Stimulated activated CD4-positive, alpha-beta T cell treated with anti-CD3 and anti-CD28 coated beads, TNF-alpha, amount 100 ng/mL, for 1 hour (primary cell): ENCODE measurements around the gene CHIT1.
A peak's percentile ranks its signal among the peaks of the same experiment; 100 is the strongest.

ENCODE experiments used
- DNase-seq, 3 donors: peaks; one replicate each; pipeline ENCODE4 v3.0.0-alpha.2; 2020; ENCODE audit warnings: low read depth in 3 of 3, low spot score in 1 of 3

CHIT1 gene

DNA sequence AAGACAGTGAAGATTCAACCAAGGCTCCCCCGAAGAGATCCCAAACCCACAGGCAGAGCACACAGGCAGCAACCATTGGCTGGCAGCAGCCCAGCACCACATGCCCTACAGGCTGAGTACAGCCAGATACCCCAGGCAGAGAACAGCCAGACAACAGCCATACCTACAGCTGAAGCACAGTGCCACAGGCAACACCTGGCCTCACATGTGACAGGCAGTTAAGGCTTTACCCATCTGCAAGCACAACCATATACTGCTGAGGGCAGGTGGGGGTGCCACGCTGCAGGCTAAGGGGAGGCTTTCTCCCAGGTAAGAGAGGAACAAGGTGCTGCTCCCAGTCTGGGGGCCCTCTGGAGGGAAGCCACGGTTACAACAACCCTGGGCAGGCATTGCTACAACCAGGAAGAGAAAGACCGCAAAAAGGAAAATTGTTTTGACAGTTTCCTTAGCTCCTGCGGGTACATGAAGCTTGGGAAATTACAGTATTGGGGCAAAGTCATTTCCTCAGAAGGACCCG is 12.3 kb downstream of the CHIT1 start:
- no peak for DNase-seq

DNA sequence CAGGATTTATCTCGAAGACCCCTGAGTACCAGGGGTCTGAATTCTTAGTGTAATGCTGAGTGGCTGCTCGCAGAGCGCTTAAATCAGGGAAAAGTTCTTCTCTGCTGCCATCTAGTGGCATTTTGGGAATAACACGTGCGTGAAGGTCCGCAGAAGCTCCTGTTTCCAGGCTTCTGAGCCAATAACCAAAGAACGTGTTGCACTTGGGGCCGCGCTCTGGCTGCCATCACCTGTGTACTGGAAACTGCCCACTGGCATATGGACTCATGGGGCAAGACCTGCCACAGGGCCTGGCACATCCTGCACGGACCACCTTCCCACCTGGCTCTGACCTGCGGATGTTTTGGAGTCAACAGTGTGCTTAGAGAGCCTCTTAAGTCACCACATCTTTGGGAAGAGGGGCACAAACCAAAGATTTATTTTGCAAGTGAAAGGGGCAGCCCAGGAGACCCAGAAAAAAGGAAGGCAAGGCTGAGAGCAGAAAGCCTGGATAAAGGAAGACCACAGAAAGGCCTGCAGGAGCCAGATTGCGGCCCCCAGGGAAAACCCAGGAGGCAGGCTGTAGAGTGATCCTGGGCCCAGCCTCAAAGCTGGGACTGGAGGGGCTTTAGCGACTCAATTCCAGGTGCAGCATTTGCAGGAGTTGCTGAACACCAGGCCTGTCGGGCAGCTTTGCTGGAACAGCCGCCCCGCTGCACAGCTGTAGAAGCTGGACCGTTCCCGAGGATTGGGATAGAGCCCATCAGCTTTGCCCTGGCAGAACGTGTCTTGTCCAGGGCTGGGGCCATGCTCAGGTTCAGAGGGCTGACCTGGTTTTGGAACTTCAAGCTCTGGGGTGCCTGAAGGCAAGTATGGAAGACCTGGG is 13.0 kb downstream of the CHIT1 start:
- DNase-seq, result peak; percentile 3 to 36 (median 18)

DNA sequence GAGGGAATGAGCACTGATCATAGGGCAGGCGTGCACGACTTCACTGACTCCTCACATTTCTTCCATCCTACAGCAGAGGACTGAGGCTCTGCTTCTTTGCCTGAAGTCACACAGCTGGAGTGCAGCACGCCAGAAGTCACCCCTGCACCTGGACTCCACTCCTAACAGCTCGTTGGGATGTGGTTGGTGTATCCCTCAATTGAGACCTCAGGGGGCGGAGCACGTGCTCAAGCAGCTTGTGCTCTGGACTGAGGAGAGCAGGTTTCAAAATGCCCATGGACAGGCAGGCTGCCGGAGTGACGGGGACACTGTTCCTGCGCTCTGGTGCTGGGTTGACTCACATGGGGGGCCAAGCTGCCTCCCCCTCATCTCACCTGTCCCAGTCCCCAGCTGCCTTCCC is 13.9 kb downstream of the CHIT1 start:
- DNase-seq, result no peak

DNA sequence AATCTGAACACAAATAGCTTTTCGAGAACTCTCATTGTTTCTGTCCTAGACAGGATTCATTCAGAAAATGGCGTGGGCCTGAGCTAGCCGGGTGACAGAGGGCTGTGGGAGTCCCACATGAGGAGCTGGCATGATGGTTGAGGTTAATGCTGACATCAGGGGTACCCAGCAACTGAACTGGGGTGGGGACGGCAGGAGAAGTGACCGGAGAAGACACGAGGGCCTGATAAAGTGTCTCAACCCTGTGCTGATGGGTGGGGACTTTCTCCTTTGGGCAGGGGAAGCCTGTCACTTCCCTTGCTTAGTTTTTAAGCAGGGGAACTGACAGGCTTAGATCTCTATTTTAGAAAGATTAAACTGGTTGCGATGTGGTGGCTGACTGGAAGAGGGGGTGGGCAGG is 14.6 kb downstream of the CHIT1 start:
- no peak for DNase-seq

DNA sequence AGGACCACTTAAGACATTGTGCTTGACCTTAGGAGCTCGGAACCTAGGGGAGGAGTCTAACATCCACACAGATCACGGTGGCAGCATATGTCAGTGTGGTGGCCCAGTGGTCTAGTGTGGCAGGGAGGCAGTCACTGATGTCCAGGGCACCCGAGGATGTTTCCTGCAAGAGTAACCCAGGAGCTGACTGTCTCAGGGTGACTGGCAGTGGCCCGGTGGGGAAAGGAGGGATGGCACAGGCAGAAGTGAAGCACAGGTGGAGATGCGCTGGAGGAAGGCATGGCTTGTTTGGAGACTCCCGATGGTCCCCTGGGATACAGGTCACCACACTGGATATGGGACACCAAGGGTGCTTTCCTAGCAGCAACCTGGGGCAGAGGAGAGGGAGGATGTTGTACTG is 16.3 kb downstream of the CHIT1 start:
- no peak for DNase-seq

DNA sequence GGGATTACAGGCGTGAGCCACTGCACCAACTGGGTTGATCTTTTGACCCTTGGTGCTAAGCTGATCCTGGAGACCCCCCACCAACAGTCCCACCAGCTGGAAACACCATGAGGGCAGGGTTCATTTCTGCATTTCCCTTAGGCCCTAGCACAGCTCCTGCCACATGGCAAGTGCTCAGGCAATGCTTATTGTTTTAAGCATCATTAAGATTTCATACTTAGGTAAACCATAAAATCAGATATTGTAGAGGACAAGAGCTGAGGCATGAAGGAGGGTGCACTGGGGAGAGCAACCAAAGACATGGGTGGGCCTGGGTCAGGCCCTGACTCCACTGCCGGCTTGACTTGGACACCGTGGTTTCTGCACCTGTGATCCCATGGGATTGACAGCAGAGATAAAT is 17.7 kb downstream of the CHIT1 start:
- no peak for DNase-seq

DNA sequence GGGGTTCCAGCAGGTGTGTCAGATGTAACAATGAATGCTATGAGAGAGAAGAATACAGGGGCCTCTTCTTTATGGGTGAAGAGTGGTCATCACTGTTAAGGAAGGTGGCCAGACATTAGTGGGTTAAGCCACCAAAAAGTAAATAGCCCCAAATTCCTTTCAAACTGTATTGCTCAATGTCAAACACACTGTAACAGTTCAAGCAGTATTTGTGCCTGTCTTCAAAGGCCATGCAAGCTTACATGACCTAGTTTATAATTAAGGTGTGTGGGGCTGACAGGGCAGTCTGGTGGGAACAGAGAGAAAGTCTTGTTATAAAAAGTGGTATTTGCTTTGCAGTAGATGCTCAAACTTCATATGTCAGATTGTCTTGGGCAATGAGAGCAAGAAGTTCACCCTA is 18.5 kb downstream of the CHIT1 start:
- DNase-seq, result no peak

DNA sequence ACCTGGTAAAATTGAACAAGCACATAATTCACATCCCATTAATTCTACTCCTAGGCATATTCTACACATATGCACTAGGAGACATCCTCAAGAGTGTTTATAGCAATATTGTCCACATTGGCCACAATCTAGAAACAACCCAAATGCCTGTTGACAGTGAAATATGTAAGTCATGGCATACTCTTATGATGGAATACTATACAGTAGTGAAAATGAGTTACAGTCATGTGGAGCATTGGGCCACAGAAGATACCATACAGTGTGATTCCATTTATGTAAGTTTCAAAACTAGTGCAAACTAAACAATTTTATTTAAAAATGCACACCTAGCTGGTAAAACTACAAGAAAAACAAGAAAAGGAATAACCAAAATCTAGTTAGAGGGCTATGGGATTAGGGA is 19.1 kb downstream of the CHIT1 start:
- no peak for DNase-seq

DNA sequence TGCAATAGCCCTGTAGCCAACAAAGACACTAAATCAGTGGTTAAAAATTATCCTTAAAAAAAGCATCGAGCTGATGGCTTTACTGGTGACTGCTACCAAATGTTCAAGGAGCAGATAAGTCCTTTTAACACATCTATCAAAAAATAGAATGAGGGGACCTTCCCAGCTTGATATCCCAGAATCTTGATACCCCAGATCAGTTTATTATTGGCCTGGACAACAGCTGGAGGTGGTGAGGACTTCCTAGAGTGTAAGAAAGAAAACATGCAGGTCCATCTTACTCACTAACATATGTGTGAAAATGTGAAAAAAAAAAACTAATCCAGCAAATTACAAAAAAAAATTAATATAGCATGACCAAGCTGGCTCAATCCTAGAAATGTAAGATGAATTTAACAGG is 21.3 kb downstream of the CHIT1 start:
- no peak for DNase-seq

DNA sequence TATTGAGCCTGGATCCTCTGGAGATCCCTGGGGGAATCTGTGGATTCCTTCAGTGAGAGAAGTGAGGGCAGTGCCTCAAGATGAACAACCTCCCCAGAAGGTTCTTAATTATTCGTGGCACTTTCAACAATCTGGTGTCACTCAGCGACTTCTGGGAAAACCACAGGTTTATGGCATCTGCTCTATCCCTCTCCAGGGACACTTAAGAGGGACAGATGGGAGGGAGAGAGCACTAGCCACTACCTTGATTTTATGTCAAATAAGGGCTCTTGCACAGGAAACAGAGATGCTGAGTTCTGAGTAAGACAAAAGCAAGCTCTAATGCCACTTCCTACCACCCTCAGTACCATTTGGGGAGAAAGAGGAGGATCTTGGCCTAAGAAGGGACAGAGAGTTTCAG is 21.7 kb downstream of the CHIT1 start:
- DNase-seq, result no peak

DNA sequence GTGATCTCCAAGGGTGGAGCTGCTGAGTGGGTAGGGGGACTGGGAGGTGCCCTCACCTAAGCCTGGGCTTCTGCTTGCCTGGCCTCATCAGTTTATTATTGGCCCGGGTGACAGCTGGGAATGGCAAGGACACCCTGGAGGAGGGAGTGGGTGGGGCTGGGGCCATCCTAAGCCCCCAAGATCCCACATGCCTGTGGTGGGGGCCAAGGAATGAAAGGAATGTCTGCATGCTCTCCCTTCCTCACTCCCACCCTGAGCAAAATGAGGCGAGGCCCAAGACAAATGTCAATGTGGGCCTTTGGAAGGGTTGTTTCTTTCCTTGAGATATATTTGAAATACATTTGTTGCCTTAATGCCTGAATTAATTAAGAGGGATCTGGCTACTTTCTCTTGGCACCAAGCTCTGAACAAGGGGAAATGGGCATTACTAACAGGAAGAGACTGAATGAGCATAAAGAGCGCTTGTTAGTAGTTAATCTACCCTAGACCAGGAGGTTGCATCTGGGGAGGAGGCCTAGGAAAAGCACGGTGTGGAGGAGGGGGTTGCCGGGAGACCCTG is 23.3 kb downstream of the CHIT1 start:
- no peak for DNase-seq

DNA sequence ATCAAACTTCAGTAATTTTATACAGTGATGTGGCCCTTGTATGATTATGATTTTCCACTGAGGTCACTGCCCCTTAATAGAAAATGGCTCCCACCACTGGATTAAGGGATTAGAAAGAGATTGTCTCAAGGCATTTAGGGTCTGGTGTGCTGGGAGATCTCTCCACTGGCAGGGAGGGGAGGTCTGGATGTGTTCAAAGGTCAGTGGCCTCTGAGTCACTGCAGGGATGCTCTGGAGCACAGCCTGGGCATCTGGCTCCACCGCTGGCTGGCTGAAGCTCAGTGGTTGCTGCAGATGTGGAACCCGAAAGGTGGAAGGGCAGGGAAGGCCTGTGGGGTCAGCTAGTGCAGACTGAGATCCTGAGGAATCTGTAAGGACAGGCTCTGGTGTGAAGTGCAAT is 24.7 kb downstream of the CHIT1 start:
- no peak for DNase-seq

DNA sequence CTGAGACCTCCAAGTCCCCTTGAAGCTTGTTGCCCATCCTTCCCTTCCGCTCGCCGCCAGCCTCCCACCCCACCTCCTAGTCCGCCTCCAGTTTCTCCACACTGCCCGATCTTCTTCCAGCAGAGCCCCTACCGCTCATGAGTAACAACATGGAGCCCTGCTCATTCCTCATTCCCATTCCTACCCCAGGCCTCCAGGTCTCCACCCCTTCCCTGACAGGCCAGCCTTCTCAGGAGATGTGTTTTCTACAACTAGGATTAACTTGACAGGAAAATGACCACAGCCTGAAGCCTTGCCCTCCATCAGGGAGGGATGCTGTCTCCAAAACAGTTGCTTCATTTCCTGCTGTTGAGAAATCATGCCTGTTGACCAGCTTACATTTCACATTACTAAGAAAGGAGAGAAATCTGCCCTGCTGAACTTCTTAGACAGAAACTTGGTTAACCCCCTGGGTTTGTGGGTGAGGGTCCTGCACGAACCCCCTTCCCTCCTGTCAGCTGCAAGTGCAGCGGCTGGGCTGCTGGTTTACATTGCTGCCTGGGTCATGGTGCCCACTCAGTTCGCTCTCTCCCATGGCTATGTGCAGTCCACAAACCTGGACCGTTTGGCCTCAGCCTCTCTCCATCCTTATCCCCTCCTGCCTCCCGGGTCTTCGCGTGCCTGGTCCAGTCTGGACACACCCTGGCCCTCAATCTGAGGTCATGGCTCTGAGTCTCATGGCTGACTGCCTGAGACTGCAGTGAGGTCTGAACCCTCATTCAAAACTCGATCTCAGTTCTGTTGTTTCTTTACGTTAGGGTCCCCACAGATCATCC is 26.8 kb downstream of the CHIT1 start:
- DNase-seq, result no peak

DNA sequence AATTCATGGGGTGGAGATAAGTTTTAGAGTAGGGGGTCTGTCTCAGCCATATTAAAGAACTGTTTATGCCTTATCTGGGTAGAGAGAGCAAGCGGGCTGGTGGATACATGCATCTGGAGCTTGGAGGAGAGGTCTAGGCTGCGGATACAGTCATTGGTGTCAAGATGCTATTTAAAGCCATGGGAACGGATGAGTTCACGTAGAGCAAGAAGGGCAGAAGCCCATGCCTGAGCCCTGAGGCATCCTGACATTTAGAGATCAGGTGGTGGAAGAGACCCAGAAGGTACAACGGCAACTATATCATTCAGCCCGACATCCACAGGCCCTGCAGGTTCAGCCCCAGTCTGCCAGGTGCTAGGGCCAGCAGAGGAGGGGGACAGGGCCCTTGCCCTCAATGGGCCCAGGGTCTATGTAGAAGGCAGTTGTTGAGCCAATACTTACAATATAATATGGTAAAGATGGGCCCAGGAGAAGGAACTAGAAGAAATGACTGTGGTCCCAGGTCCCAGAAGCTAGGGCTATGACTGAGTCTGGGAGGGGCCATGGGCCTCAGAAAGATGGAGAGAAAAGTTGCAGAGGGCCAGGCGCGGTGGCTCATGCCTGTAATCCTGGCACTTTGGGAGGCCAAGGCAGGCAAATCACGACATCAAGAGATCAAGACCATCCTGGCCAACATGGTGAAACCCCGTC is 27.8 kb downstream of the CHIT1 start:
- DNase-seq, result no peak

DNA sequence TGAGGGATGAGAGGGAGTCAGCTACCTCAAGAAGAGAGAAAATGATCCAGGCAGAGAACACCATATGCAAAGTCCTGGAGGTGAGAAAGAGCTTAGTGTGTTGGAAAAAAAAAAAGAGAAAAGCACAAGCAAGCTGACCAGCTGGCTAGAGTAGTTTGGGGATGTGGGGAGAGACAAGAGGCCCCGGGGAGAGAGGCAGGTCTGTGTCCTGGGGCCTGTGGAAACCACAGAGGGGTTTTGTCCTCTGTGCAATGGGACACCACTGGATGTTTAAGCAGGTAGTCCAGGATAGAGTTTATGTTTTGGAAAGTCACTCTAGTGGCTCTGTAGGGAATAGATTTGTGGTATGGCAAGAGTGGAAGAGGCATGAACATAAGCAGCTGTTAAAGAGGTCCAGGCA is 28.6 kb downstream of the CHIT1 start:
- DNase-seq, result no peak

DNA sequence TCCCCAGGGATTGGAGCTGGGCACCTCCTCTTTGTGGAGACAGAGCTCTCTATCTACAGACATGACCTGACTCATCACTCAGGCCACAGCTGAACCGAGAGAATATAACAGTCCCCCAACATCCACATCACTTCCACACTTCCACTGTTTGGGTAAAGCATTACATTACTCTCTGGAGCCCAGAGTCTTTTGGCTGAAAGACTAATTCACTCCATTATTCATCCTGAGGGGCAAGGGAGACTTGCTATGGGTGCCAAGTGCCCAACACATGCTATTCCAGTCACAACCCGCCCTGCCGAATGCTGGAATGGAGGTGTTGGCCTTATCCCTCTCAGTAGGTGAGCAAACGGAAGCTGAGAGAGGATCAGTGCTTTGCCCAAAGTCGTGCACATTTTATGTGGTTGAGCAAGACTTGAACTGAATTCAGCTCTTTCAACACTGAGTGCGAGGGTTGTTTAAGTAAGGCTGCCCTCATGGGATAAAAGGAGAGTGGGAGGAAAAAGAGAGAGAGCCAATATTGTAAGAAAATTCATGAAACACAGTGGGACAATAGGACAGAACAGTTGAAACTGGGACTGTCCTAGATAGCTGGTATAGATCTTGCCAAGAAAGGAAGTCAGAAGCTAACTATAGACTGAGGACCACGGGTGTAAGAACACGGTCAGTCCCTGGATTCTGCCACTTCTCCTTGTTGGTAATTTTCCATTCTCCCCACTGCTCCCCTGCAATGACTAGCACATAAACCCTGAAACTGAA is 29.5 kb downstream of the CHIT1 start:
- no peak for DNase-seq

DNA sequence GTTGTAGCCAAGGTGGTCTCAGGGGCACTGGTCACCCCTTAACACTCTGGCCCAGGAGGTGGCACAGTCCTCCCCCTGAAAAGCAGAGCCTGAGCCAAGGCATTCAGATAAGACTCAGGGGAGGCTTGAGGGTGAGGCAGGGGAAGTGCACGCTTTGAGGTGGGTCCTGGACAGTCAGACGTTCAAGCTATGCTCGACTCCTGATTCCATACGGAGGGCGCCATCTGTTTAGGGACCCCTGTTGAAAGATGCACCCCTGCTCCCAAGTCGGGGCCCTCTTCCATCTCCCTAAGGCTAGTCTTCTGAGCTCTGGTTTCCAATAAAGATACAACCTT is 30.0 kb downstream of the CHIT1 start:
- no peak for DNase-seq

DNA sequence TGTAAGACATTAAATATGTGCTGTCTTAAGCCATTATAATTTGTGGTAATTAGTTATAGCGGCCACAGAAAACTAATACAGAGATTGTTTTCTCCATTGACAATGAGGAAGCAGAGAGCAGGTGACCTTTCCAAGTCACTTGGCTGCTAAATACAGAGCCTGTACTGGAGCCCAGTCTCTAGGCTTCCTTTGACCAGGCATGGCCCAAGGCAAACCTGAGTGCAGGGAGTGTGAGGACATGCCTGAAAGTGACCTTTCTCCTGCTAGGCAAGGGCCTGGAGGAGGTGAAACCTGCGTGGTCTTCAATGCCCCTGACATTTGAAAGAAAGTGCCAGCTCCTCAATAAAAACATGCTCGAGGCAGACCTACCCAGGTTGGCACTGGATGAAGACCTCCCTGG is 30.5 kb downstream of the CHIT1 start:
- DNase-seq, result no peak

DNA sequence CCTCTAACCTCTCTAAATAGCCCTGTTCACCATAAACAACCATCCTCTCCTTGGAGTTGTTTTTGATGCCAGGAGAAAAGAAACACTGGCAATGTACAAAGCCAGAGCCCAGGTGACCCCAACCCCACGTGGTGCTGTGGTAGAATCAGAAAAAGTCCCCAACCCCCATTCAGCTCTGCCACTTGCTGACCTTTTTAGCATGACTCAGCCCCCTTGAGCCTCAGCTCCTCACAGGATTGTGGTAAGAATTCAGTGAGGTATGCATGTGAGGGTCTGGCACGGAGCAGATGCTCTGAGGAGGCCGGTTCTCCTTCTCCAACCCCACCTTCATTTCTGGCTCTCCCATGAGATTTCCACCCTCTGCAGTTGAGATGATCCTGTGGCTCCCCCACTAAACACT is 31.8 kb downstream of the CHIT1 start:
- DNase-seq, result no peak

DNA sequence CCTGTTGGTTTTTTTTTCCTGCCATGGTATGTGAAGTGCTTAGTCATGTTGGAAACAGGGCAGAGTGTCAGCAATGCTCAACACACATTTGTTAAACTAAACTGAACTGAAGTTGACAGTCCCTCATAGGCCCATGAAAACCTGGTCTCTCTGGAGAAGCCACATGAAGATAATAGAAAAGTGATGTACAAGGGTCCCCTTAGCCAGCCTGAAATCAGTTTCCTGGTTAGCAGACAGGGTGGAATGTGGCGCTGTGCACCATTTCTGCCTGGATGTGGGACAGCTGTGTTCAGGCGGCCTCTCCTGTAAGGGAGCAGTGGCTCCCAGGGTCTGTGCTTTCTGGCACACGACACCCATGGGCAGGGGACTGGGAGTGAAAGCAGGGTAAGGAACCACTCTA is 33.1 kb downstream of the CHIT1 start:
- DNase-seq, result no peak

DNA sequence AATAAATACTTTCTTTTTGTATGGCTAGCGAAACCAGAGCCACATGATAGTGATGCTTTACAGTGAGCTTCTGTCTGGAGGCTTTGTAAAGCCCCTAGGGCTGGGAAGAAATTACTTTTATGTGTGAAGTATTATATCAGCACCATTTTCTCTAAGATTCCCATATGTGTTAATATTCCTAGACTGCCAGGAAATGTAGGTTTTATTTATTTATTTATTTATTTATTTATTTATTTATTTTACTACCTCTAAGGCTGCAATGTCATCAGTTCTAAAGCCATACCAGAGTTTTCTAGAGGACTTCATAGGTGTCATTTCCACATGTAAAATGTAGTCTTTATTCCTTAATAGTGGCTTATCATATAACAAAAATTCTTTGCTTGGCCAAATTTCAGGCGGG is 38.5 kb downstream of the CHIT1 start:
- no peak for DNase-seq
